ENCODE measurements around the gene RREB1.

- TF ChIP-seq CTCF (IDR thresholded peaks at IDR 0.05) (no peak), POLR2A (IDR thresholded peaks at IDR 0.05) (no peak)
Measured at GRCh38 chr6:7282097-7282906, 174.5 kb downstream of the RREB1 start.

Measured in adrenal gland (tissue), 5 donors.